IMR-90 (cell line): ENCODE results near the gene IRGQ. TPM values are rescaled to one million over a fixed set of nuclear protein-coding genes. Genes with fewer than 3 reads are reported as not detected.

Source experiments
- ATAC-seq: fragments of 200-7000 bp; cut with Tn5 transposase; 2 replicates; pipeline ENCODE4 v1.9.1; 2020; ENCODE audit warnings: low read depth, mild to moderate bottlenecking, moderate library complexity
- BruUV-seq: library from RNA; stranded (reverse); fragments of 400-500 nt; replicated peaks from 2 replicates; lab custom pipeline; 2021; lab: Mats Ljungman, UMichigan
- CTCF ChIA-PET: fragments of 300-600 bp; formaldehyde crosslinking; extraction: SDS; loops from one replicate; lab custom pipeline; 2021; ENCODE audit warnings: antibody characterized with exemption; lab: Yijun Ruan, JAX
- POLR2A ChIA-PET: fragments of 300-600 bp; sonication (Branson Sonifier 250); formaldehyde crosslinking; loops from one replicate; lab custom pipeline; 2022; ENCODE audit warnings: antibody characterized with exemption; ENCODE audit not compliant: unreplicated experiment; lab: Charles Lee
- DNase-seq: peaks from one replicate; pipeline ENCODE4 v3.0.0; 2013
- H2AFZ ChIP-seq: replicated peaks from 2 replicates; pipeline ENCODE3; 2013; ENCODE audit warnings: low read length, mild to moderate bottlenecking; ENCODE audit not compliant: poor library complexity
- H2AK5ac ChIP-seq: 2 replicates; pipeline ENCODE4 v1.6.1; 2013; ENCODE audit warnings: low read depth, low read length, inconsistent platforms
- H2AK9ac ChIP-seq: replicated peaks from 2 replicates; pipeline ENCODE3; 2013; ENCODE audit warnings: mild to moderate bottlenecking, low read depth, low read length, moderate library complexity; ENCODE audit not compliant: poor library complexity
- H2BK120ac ChIP-seq: 2 replicates; pipeline ENCODE4 v1.6.1; 2013; ENCODE audit warnings: low read depth, low read length, inconsistent platforms
- H2BK15ac ChIP-seq: 3 replicates; pipeline ENCODE4 v1.6.1; 2013; ENCODE audit warnings: low read depth, low read length, inconsistent platforms
- H2BK20ac ChIP-seq: 2 replicates; pipeline ENCODE4 v1.6.1; 2013; ENCODE audit warnings: low read depth, mild to moderate bottlenecking, inconsistent platforms, low read length, moderate library complexity
- H2BK5ac ChIP-seq: 2 replicates; pipeline ENCODE4 v1.6.1; 2013; ENCODE audit warnings: mild to moderate bottlenecking, low read depth, low read length, inconsistent platforms; ENCODE audit not compliant: poor library complexity, severe bottlenecking
- H3K14ac ChIP-seq: replicated peaks from 2 replicates; pipeline ENCODE4 v1.6.1; 2013; ENCODE audit warnings: low read depth, low read length, inconsistent platforms
- H3K18ac ChIP-seq: 2 replicates; pipeline ENCODE4 v1.6.1; 2013; ENCODE audit warnings: low read depth, low read length, control low read depth
- H3K23ac ChIP-seq: 2 replicates; pipeline ENCODE4 v1.6.1; 2013; ENCODE audit warnings: low read depth, low read length, inconsistent platforms
- H3K27ac ChIP-seq: 2 replicates; pipeline ENCODE4 v1.5.1; 2013; ENCODE audit warnings: mild to moderate bottlenecking, control low read depth, low read length; ENCODE audit not compliant: insufficient read depth
- H3K27me3 ChIP-seq: 2 replicates; pipeline ENCODE4 v1.6.1; 2013; ENCODE audit warnings: low read length; ENCODE audit not compliant: control insufficient read depth, insufficient read depth
- H3K36me3 ChIP-seq: 2 replicates; pipeline ENCODE4 v1.6.1; 2013; ENCODE audit warnings: low read length, mixed read lengths; ENCODE audit not compliant: control insufficient read depth, insufficient read depth
- H3K4ac ChIP-seq: 2 replicates; pipeline ENCODE4 v1.6.1; 2013; ENCODE audit warnings: low read depth, low read length, inconsistent platforms
- H3K4me1 ChIP-seq: 2 replicates; pipeline ENCODE4 v1.6.1; 2013; ENCODE audit warnings: low read length, mixed read lengths; ENCODE audit not compliant: control insufficient read depth, insufficient read depth
- H3K4me2 ChIP-seq: 2 replicates; pipeline ENCODE4 v1.6.1; 2013; ENCODE audit warnings: low read depth, mild to moderate bottlenecking, control low read depth, low read length, moderate library complexity
- H3K4me3 ChIP-seq: 2 replicates; pipeline ENCODE4 v1.5.1; 2013; ENCODE audit warnings: low read depth, mild to moderate bottlenecking, control low read depth, low read length, moderate library complexity; ENCODE audit not compliant: insufficient read depth
- H3K56ac ChIP-seq: 2 replicates; pipeline ENCODE4 v1.6.1; 2013; ENCODE audit warnings: low read length, inconsistent platforms; ENCODE audit not compliant: insufficient read depth; ENCODE audit errors: extremely low read depth
- H3K79me1 ChIP-seq, 2 experiments: 2 replicates each; pipeline ENCODE4 v1.6.1; 2013; ENCODE audit warnings: low read length in 2 of 2, inconsistent platforms in 1 of 2, low read depth in 1 of 2
- H3K9ac ChIP-seq: 2 replicates; pipeline ENCODE4 v1.6.1; 2013; ENCODE audit warnings: low read depth, low read length, control low read depth
- H3K9me1 ChIP-seq: 2 replicates; pipeline ENCODE4 v1.6.1; 2013; ENCODE audit warnings: low read length, inconsistent platforms; ENCODE audit not compliant: insufficient read depth
- H3K9me3 ChIP-seq: 2 replicates; pipeline ENCODE4 v1.6.1; 2013; ENCODE audit warnings: low read length; ENCODE audit not compliant: control insufficient read depth, insufficient read depth
- H4K20me1 ChIP-seq: 2 replicates; pipeline ENCODE4 v1.6.1; 2013; ENCODE audit warnings: low read length, inconsistent platforms; ENCODE audit not compliant: insufficient read depth
- H4K5ac ChIP-seq: 2 replicates; pipeline ENCODE4 v1.6.1; 2013; ENCODE audit warnings: mild to moderate bottlenecking, low read depth, low read length, control low read depth
- H4K8ac ChIP-seq, 2 experiments: 2 replicates each; pipeline ENCODE4 v1.6.1; 2013; ENCODE audit warnings: low read depth in 2 of 2, low read length in 2 of 2, control low read depth in 1 of 2, inconsistent platforms in 1 of 2
- H4K91ac ChIP-seq: 2 replicates; pipeline ENCODE4 v1.6.1; 2013; ENCODE audit warnings: low read depth, low read length, inconsistent platforms; ENCODE audit not compliant: insufficient read depth
- BHLHE40 ChIP-seq: fragments of 150-350 bp; IDR thresholded peaks from 2 replicates; pipeline ENCODE4 v1.6.1; 2016; ENCODE audit warnings: mild to moderate bottlenecking, low read depth, low read length
- CEBPB ChIP-seq: IDR thresholded peaks from 2 replicates; pipeline ENCODE4 v1.6.1; 2012; ENCODE audit warnings: low read depth, low read length, improper control_type of control experiment
- CTCF ChIP-seq: conservative IDR thresholded peaks from 2 replicates; pipeline ENCODE4 v1.5.1; 2012; ENCODE audit warnings: mild to moderate bottlenecking, low read depth, low read length, improper control_type of control experiment
- POLR2A ChIP-seq: IDR thresholded peaks from 2 replicates; pipeline ENCODE4 v1.6.1; 2012; ENCODE audit warnings: mild to moderate bottlenecking, low read depth, low read length
- RCOR1 ChIP-seq: IDR thresholded peaks from 2 replicates; pipeline ENCODE4 v1.6.1; 2012; ENCODE audit warnings: mild to moderate bottlenecking, low read length, improper control_type of control experiment; ENCODE audit not compliant: insufficient replicate concordance
- RFX5 ChIP-seq: IDR thresholded peaks from 2 replicates; pipeline ENCODE4 v1.8.0; 2012; ENCODE audit warnings: low read depth, mild to moderate bottlenecking, low read length, moderate library complexity
- WGBS, 2 experiments: methylation state at CpG; one replicate each; pipeline versions ENCODE4 v1.1.5 to v1.1.7; 2013; ENCODE audit warnings: missing lambda C conversion rate in 2 of 2; ENCODE audit not compliant: insufficient read length in 1 of 2; ENCODE audit errors: extremely low coverage in 2 of 2; 5-methylcytosine and 5-hydroxymethylcytosine counted together
- dilution Hi-C: fragments of 300-500 bp; cut with HindIII; formaldehyde crosslinking; loops from one replicate; pipeline ENCODE4 v1.14.3; 2018; ENCODE audit warnings: low sequenced_read_pairs; ENCODE audit not compliant: unreplicated experiment
- in situ Hi-C: fragments of 300-500 bp; cut with MboI; formaldehyde crosslinking; loops from 3 replicates; pipeline ENCODE4 v1.14.3; 2019; ENCODE audit warnings: low sequenced_read_pairs, inconsistent platforms, mixed read lengths
- intact Hi-C: fragments of 100-400 bp; cut with micrococcal nuclease; formaldehyde crosslinking; loops from 2 replicates; pipeline ENCODE4 v1.10.0; 2022
- polyA plus RNA-seq, 3 experiments: library from polyadenylated mRNA; depleted of rRNA; stranded (reverse); fragments of >200 nt; gene quantifications; 2 replicates each; pipeline ENCODE4 v1.2.3, GENCODE V29; 2012; ENCODE audit warnings: low replicate concordance in 1 of 3
- total RNA-seq: library from RNA; depleted of rRNA; stranded (reverse); fragments of >200 nt; gene quantifications from 2 replicates; pipeline ENCODE4 v1.2.3, GENCODE V29; 2012
- TF ChIP-seq, protein P1 (sequence below): fragments of 150-350 bp; IDR thresholded peaks from 2 replicates; pipeline ENCODE4 v1.6.1; 2017; ENCODE audit warnings: mild to moderate bottlenecking, antibody characterized with exemption, low read length, low read depth

IRGQ gene
- total and polyA plus RNA-seq, 2 of the 4 experiments (the other 2 are of a cell fraction) = 9.0 to 9.9 TPM

DNA sequence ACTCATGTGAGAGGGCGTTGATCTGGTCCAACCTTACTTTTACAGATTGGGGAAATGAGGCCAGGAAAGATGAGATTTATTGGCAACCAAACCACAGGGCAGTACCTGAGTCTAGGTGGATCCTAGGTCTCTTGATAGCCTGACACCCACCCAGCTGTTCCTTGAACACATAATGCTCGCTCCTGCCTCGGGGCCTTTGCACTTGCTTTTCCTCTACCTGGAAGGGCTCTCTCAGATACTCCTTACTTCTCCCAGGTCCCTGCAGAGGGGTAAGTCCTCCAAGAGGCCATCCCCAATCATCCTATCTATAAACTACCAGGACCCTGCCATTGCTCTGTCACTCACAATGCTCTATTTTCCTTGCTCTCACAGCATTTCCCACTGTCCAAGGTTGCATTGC, 55.6 kb downstream of the IRGQ start:
- no peak overlapping the region for H3K18ac ChIP-seq
- dilution Hi-C loops (no loop called here), intact Hi-C loops (no loop called here), in situ Hi-C loops (no loop called here)
- no peak for DNase-seq
- ChIA-PET POLR2A (no interaction called here), CTCF (no interaction called here)
- no peak overlapping the region for H2AK9ac ChIP-seq
- no peaks in the 10 kb centered on the region for H4K20me1 ChIP-seq
- WGBS, 2 experiments = 87% methylated on average over 2 of the region's 3 CpGs; no CpG with 5 or more reads in 1 of the 2 experiments
- peaks cover 4% of the 10 kb centered on the region; the same call in 1 of the 2 replicates for H3K9me1 ChIP-seq
- H3K4me2 ChIP-seq = no peak overlapping the region
- no peak overlapping the region for H3K9ac ChIP-seq
- no peak overlapping the region for H4K5ac ChIP-seq
- H4K8ac ChIP-seq = no peak overlapping the region
- no peaks in the 10 kb centered on the region for H3K9me3 ChIP-seq
- no peak overlapping the region for H3K56ac ChIP-seq
- no peaks in the 10 kb centered on the region for H3K27me3 ChIP-seq
- no peak overlapping the region for H2BK5ac ChIP-seq
- no TSS peak for BruUV-seq
- ATAC-seq = no peak
- H2AK5ac ChIP-seq = no peak overlapping the region
- H3K79me1 ChIP-seq = no peaks in the 10 kb centered on the region; a peak in 1 of 4 replicates
- H2BK120ac ChIP-seq = no peak overlapping the region
- H3K4me1 ChIP-seq = no peaks in the 10 kb centered on the region
- no peak overlapping the region for H3K4ac ChIP-seq
- H3K36me3 ChIP-seq = peaks cover 28% of the 10 kb centered on the region
- H4K91ac ChIP-seq = no peak overlapping the region
- no peak overlapping the region for H3K27ac ChIP-seq
- H2BK20ac ChIP-seq = no peak overlapping the region
- no peak overlapping the region for H3K14ac ChIP-seq
- no peak overlapping the region for H2AFZ ChIP-seq
- H3K23ac ChIP-seq = no peak overlapping the region
- TF ChIP-seq RCOR1 (no peak), CTCF (no peak), CEBPB (no peak), BHLHE40 (no peak), POLR2A (no peak), RFX5 (no peak)
- TF ChIP-seq, protein P1, sequence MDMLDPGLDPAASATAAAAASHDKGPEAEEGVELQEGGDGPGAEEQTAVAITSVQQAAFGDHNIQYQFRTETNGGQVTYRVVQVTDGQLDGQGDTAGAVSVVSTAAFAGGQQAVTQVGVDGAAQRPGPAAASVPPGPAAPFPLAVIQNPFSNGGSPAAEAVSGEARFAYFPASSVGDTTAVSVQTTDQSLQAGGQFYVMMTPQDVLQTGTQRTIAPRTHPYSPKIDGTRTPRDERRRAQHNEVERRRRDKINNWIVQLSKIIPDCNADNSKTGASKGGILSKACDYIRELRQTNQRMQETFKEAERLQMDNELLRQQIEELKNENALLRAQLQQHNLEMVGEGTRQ = no peak
- H2BK15ac ChIP-seq = no peak overlapping the region
- H3K4me3 ChIP-seq = no peak overlapping the region
